ENCODE results near the gene SMIM5. TPM values are rescaled to one million over a fixed set of nuclear protein-coding genes. Genes with fewer than 3 reads are reported as not detected.

The SMIM5 gene
- total and polyA plus RNA-seq, 2 donors (not counting 3 experiments of a cell fraction or from before 2014, with no cell fraction given): not detected

DNA sequence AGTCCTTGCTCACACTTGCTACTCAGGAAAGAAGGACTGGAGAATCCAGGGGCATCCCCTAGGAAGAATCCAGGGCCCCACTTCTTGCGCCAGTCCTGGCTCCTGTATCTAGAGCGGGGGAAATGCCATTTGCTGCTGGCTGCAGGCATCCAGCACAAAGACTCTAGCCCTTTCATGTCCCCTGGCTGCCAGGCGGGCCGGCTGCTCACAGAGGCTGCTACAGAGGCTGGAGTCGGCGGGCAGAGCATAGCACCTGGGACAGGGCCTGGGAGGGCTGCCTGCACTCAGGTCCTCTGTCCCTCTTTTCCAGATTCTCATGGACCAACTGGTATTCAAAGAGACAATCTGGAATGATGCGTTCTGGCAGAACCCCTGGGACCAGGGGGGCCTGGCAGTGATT lies 13.8 kb downstream of the SMIM5 start:
- Histone ChIP-seq H4K20me1 (replicated peaks; ENCODE audit: control insufficient read depth, extremely low read depth, insufficient read depth, low read length) (no peaks in the 10 kb centered on the region), H3K36me3 (ENCODE audit: control insufficient read depth in 2 of 2, extremely low read depth in 1 of 2, insufficient read depth in 2 of 2, low read length in 2 of 2) (peaks cover 6 to 7% of the 10 kb centered on the region in 2 experiments), H3K9ac (replicated peaks; ENCODE audit: extremely low read depth, insufficient read depth, low read length) (no peak overlapping the region), H2AFZ (ENCODE audit: low read depth, low read length) (no peak overlapping the region), H3K27me3 (ENCODE audit: control insufficient read depth in 2 of 2, insufficient read depth in 2 of 2, low read length in 2 of 2) (no peaks in the 10 kb centered on the region), H3K4me1 (ENCODE audit: control insufficient read depth, extremely low read depth, insufficient read depth, low read length) (peaks cover 16% of the 10 kb centered on the region), H3K4me3 (replicated peaks in 1 of 3; ENCODE audit: insufficient read depth in 1 of 3, low read depth in 1 of 3, low read length in 3 of 3) (no peak overlapping the region), H3K9me1 (replicated peaks; ENCODE audit: control insufficient read depth, extremely low read depth, insufficient read depth, low read length) (no peaks in the 10 kb centered on the region), H3K79me2 (ENCODE audit: control insufficient read depth, insufficient read depth, low read length) (no peaks in the 10 kb centered on the region), H3K27ac (ENCODE audit: insufficient read depth, low read depth, low read length) (no peak overlapping the region), H3K4me2 (ENCODE audit: insufficient read depth, low read length) (no peak overlapping the region), H3K9me3 (replicated peaks; ENCODE audit: control insufficient read depth, insufficient read depth, low read length) (no peaks in the 10 kb centered on the region)
- FAIRE-seq: no peak
- dilution Hi-C loops (cut with MboI; ENCODE audit: extremely low pct_ligation_motif_present, low sequenced_read_pairs) (no loop called here), intact Hi-C loops (cut with micrococcal nuclease) (no loop called here)
- TF ChIP-seq POLR2A (IDR thresholded peaks at IDR 0.05; ENCODE audit: low read depth, low read length) (no peak), MYC (IDR thresholded peaks at IDR 0.05; ENCODE audit: low read depth, low read length) (no peak), EZH2 (IDR thresholded peaks at IDR 0.05; ENCODE audit: borderline replicate concordance, low read depth, low read length, severe bottlenecking) (no peak), GATA2 (IDR thresholded peaks at IDR 0.05; ENCODE audit: insufficient read depth, insufficient read length, low read depth, low read length) (no peak), JUN (IDR thresholded peaks at IDR 0.05; ENCODE audit: borderline replicate concordance, insufficient read depth, insufficient read length, low read depth) (no peak), FOS (IDR thresholded peaks at IDR 0.05; ENCODE audit: borderline replicate concordance, insufficient read depth, low read length) (no peak), POLR2AphosphoS5 (IDR thresholded peaks at IDR 0.05; ENCODE audit: insufficient read depth, low read depth, low read length) (no peak)
- TF ChIP-seq, protein P1, sequence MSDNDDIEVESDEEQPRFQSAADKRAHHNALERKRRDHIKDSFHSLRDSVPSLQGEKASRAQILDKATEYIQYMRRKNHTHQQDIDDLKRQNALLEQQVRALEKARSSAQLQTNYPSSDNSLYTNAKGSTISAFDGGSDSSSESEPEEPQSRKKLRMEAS (IDR thresholded peaks at IDR 0.05; ENCODE audit: insufficient read depth, insufficient read length): no peak
- TF ChIP-seq, protein P2, sequence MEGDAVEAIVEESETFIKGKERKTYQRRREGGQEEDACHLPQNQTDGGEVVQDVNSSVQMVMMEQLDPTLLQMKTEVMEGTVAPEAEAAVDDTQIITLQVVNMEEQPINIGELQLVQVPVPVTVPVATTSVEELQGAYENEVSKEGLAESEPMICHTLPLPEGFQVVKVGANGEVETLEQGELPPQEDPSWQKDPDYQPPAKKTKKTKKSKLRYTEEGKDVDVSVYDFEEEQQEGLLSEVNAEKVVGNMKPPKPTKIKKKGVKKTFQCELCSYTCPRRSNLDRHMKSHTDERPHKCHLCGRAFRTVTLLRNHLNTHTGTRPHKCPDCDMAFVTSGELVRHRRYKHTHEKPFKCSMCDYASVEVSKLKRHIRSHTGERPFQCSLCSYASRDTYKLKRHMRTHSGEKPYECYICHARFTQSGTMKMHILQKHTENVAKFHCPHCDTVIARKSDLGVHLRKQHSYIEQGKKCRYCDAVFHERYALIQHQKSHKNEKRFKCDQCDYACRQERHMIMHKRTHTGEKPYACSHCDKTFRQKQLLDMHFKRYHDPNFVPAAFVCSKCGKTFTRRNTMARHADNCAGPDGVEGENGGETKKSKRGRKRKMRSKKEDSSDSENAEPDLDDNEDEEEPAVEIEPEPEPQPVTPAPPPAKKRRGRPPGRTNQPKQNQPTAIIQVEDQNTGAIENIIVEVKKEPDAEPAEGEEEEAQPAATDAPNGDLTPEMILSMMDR (IDR thresholded peaks at IDR 0.05; ENCODE audit: extremely low read depth in 1 of 2, insufficient read depth in 1 of 2, low read depth in 1 of 2, low read length in 2 of 2): no peak
- no TSS peak for BruUV-seq (replicated peaks)
- no peak for DNase-seq (ENCODE audit: low read depth, low spot score)
- ChIA-PET POLR2A (no interaction called here), CTCF (interaction anchor here (3.0 to 19.2 kb wide), 2 partner anchors 12 to 101 kb away, joined by 25 to 446 read pairs; partner anchors contain the start of gene SMIM5)
